IPS DF 6.9 (cell line): ENCODE data around the gene HMG20A.
"Not testable (repeated sequence)": the region's sequence is repeated elsewhere in the genome, so short reads cannot be mapped to it uniquely, and the experiment has no call there.

Source experiments
- DNase-seq: peaks from one replicate; pipeline ENCODE4 v3.0.0-alpha.2; 2013; ENCODE audit warnings: low read depth, low spot score
- H3K27ac ChIP-seq: one replicate; pipeline ENCODE4 v1.5.1; 2013; ENCODE audit warnings: low read length, control low read depth
- H3K27me3 ChIP-seq: 2 replicates; pipeline ENCODE4 v1.6.1; 2013; ENCODE audit warnings: mild to moderate bottlenecking, low read length; ENCODE audit not compliant: control insufficient read depth, insufficient read depth
- H3K36me3 ChIP-seq: 2 replicates; pipeline ENCODE4 v1.6.1; 2013; ENCODE audit warnings: low read length; ENCODE audit not compliant: control insufficient read depth, insufficient read depth
- H3K4me1 ChIP-seq: 2 replicates; pipeline ENCODE4 v1.6.1; 2013; ENCODE audit warnings: low read length; ENCODE audit not compliant: control insufficient read depth, insufficient read depth
- H3K4me3 ChIP-seq: 2 replicates; pipeline ENCODE4 v1.5.1; 2013; ENCODE audit warnings: mild to moderate bottlenecking, low read length
- H3K9me3 ChIP-seq: 2 replicates; pipeline ENCODE4 v1.6.1; 2013; ENCODE audit warnings: low read length, inconsistent platforms; ENCODE audit not compliant: control insufficient read depth, insufficient read depth
- WGBS: extraction: QIAGEN DNeasy Blood & Tissue Kit; methylation state at CpG from one replicate; pipeline ENCODE4 v1.1.7; 2013; ENCODE audit warnings: mixed read lengths, missing lambda C conversion rate; ENCODE audit not compliant: insufficient read length, insufficient coverage; 5-methylcytosine and 5-hydroxymethylcytosine counted together

HMG20A gene

GRCh38 chr15:77409259-77410156 lies 11.2 kb upstream of the HMG20A start:
- Histone ChIP-seq H3K9me3 (no peaks in the 10 kb centered on the region), H3K4me1 (no peaks in the 10 kb centered on the region), H3K27me3 (no peaks in the 10 kb centered on the region), H3K4me3 (no peak overlapping the region), H3K27ac (no peak overlapping the region), H3K36me3 (no peaks in the 10 kb centered on the region)
- no peak for DNase-seq
- 100% methylated on average over 1 of the region's 4 CpGs for WGBS

GRCh38 chr15:77410157-77410500 lies 10.6 kb upstream of the HMG20A start:
- not testable (repeated sequence) for DNase-seq, H3K4me3 ChIP-seq, H3K4me1 ChIP-seq, H3K27ac ChIP-seq, H3K36me3 ChIP-seq, H3K9me3 ChIP-seq, H3K27me3 ChIP-seq
- no CpG with 5 or more reads among the region's 7 CpGs for WGBS

GRCh38 chr15:77410701-77411618 lies 9.7 kb upstream of the HMG20A start:
- Histone ChIP-seq H3K27ac (no peak overlapping the region), H3K36me3 (no peaks in the 10 kb centered on the region), H3K9me3 (no peaks in the 10 kb centered on the region), H3K27me3 (no peaks in the 10 kb centered on the region), H3K4me1 (no peaks in the 10 kb centered on the region), H3K4me3 (no peak overlapping the region)
- no peak for DNase-seq
- no CpG with 5 or more reads among the region's 7 CpGs for WGBS

- no peaks in the 10 kb centered on the region for H3K27me3 ChIP-seq
- no peaks in the 10 kb centered on the region for H3K9me3 ChIP-seq
- no peak overlapping the region for H3K4me3 ChIP-seq
- DNase-seq: no peak
- no peaks in the 10 kb centered on the region for H3K36me3 ChIP-seq
- H3K27ac ChIP-seq: no peak overlapping the region
- WGBS: no CpG with 5 or more reads among the region's 3 CpGs
- H3K4me1 ChIP-seq: no peaks in the 10 kb centered on the region
Measured at GRCh38 chr15:77411619-77411976, 9.1 kb upstream of the HMG20A start.

GRCh38 chr15:77412972-77413698 lies 7.6 kb upstream of the HMG20A start:
- Histone ChIP-seq H3K4me1 (peaks cover 2% of the 10 kb centered on the region; the same call in 1 of the 2 replicates), H3K27me3 (no peaks in the 10 kb centered on the region), H3K27ac (no peak overlapping the region), H3K36me3 (no peaks in the 10 kb centered on the region), H3K9me3 (no peaks in the 10 kb centered on the region), H3K4me3 (no peak overlapping the region)
- no CpG with 5 or more reads among the region's 2 CpGs for WGBS
- no peak for DNase-seq

GRCh38 chr15:77413699-77414349 lies 6.9 kb upstream of the HMG20A start:
- Histone ChIP-seq H3K27ac (no peak overlapping the region), H3K27me3 (no peaks in the 10 kb centered on the region), H3K4me1 (peaks cover 2% of the 10 kb centered on the region; the same call in 1 of the 2 replicates), H3K4me3 (no peak overlapping the region), H3K36me3 (no peaks in the 10 kb centered on the region), H3K9me3 (no peaks in the 10 kb centered on the region)
- no peak for DNase-seq
- WGBS: no CpG with 5 or more reads among the region's 4 CpGs

GRCh38 chr15:77414789-77415442 lies 5.8 kb upstream of the HMG20A start:
- no peaks in the 10 kb centered on the region for H3K9me3 ChIP-seq
- peaks cover 2% of the 10 kb centered on the region; the same call in 1 of the 2 replicates for H3K4me1 ChIP-seq
- H3K4me3 ChIP-seq: no peak overlapping the region
- H3K27me3 ChIP-seq: no peaks in the 10 kb centered on the region
- no CpG with 5 or more reads among the region's 2 CpGs for WGBS
- H3K27ac ChIP-seq: no peak overlapping the region
- no peaks in the 10 kb centered on the region for H3K36me3 ChIP-seq
- DNase-seq: no peak

GRCh38 chr15:77415450-77416147 lies 5.1 kb upstream of the HMG20A start:
- H3K9me3 ChIP-seq: no peaks in the 10 kb centered on the region
- H3K27me3 ChIP-seq: no peaks in the 10 kb centered on the region
- no peak overlapping the region for H3K27ac ChIP-seq
- no peaks in the 10 kb centered on the region for H3K36me3 ChIP-seq
- H3K4me1 ChIP-seq: peaks cover 2% of the 10 kb centered on the region; the same call in 1 of the 2 replicates
- no peak overlapping the region for H3K4me3 ChIP-seq
- DNase-seq: no peak
- WGBS: 100% methylated on average over 2 of the region's 4 CpGs

- Histone ChIP-seq H3K9me3 (no peaks in the 10 kb centered on the region), H3K36me3 (no peaks in the 10 kb centered on the region), H3K27me3 (no peaks in the 10 kb centered on the region), H3K4me3 (no peak overlapping the region), H3K4me1 (peaks cover 2% of the 10 kb centered on the region; the same call in 1 of the 2 replicates), H3K27ac (no peak overlapping the region)
- DNase-seq: no peak
- WGBS: 100% methylated on average over 1 of the region's 2 CpGs
Measured at GRCh38 chr15:77416148-77416455, 4.6 kb upstream of the HMG20A start.
